NCI-H82 treated with DMSO at 0.1 percent for 48 hours (cell line): ENCODE data around the gene SRBD1.

Experiments
- DNase-seq: peaks from one replicate; lab custom pipeline; 2025; ENCODE audit not compliant: unreplicated experiment; lab: John Stamatoyannopoulos, UW

The SRBD1 gene

DNA sequence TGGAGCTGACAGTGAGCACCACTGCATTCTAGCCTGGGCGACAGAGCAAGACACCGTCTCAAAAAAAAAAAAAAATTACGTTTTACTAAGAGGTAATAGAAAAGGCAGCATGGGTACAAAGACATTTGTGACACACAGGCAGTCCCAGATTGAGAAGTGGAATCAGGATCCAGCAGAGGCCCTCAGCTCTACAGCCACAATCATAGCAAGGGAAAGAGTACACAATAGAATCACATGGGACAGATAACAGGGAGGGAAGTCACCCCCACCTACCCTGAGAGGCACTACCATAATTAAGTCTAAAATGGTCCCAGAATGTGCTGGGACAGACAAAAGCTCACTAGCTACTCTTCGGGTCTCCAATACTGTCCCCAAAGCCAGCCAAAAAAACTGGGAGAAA, 12.5 kb downstream of the SRBD1 start:
- DNase-seq = no peak

DNA sequence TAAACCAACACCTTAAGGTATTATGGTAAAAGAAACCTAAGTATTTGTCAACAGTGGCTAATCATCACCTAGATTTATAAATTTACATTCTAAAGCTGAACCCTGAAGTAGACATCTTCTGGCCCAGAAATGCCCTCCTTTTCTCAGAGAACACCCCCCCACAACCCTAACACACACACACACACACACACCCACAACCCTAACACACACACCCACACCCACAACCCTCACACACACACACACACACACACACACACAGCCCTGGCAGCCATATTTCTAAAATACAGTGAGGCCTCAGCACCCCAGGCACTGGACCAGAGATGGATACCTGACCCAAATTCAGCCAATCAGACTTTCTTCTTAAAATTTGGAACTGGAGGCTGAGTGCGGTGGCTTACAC, 14.3 kb downstream of the SRBD1 start:
- DNase-seq = no peak

DNA sequence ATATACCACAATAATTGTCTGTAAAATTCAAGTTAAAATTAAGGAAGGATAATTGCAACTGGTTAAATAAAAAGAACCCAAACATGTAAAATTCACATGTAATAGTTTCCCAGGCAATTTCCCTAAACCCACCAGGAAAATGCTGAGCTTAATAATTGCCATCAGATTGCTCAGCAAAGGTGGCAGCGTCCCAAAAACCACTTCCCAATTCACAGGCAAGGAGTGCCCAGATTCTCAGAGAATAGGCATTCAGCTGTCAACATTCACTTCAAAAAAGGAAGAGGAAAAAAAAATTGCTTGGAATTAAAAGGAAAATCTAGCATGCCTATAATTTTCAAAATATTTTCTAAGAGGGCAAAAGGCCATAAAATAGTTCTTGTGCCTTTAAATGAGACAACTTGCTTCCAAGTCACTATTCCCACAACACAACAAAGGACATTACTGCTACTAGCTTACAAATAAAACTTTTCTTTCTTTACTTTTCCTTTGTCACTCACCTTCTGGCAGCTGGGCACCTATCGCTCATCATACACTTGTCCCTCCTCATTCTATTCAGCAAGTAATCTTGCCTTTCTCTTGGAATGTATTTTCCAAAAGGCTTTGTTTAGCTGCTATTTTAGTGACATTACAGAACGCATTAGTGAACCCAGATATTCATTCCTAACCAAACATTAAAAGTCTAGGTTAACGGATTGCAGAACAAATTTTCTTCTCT, 15.2 kb downstream of the SRBD1 start:
- DNase-seq = no peak

DNA sequence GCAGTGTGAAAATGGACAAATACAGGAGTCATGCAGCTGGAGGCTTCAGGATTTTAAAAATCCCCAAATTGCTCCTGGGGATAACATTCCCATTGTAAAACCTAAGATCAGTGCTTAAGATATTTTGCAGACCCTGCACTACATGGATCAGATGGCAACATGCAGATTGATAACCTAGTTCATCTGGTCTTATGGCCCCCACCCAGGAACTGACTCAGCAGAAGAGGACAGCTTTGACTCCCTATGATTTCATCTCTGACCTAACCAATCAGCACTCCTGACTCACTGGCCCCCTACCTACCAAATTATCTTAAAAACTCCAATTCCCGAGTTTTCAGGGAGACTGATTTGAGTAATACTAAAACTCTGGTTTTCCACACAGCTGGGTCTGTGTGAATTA, 20.0 kb downstream of the SRBD1 start:
- no peak for DNase-seq

DNA sequence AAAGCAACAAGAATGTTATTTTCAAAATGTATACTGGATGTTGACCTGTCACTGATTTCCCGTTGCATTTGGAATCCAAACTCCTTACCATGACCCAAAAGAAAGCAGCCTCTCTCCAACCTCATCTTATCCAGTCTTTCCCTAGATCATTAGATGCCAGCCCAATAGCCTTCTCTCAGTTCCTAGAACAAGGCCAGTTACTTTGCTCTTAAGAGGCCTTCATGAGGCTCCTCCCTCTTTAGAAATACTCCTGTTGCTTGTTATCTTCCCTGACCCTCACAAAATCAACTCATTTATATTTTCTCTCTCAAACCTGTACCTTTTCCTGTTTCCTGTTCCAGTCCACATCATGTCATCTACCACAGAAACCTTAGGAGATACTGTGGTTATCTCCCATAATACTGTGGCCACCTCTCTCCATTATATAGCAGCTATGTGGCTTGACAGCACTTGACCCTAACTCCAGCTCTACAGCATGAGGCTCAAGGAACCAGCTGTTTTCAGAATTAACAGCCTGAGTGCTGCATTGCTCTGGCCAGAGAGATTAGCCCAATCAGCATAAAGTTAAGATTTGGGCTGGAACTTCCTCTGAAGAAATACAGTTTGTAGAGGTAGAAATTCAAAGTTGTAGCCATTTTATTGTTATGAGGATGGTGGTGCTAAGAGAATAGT, 22.8 kb downstream of the SRBD1 start:
- DNase-seq = no peak

DNA sequence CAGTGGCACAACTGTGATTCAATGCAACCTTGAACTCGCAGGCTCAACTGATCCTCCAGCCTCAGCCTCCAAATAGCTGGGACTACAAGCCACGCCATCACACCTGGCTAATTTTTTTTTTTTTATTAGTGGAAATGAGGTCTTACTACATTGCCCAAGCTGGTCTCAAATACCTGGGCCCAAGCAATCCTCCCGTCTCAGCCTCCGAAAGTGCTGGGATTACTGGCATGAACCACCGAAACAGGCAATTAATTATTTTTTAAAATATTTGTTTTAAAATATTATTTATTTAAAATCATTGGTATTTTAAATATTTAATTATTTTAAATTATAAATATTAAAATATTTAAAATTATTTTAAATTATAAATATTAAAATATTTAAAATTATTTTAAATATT, 24.5 kb downstream of the SRBD1 start:
- no peak for DNase-seq

DNA sequence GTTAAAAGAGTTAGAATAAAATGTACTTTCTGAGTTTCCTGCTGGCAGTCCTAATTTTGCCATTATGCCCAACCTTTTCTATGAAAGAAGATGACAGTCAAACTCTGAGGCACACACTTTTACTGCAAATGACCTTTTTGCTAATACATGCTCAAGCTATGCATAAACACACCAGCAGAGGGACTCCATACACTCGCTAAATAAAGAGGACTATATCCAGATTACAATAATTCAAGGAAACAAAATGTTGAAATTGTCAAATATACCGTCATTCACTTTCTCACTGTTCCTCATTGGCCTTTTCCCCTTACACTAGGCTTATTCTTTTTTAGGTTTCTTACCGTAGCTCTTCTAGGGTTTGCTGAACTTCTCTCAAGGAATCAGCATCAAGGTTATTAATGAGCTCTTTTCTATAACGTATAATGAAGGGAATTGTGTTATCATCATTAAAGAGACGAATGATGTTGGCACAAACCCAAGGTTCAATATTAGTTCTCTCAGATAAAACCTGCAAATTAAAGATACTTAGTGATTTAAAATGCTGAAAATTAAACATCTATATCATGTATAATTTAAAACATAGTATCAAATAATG, 25.7 kb downstream of the SRBD1 start:
- DNase-seq = no peak

DNA sequence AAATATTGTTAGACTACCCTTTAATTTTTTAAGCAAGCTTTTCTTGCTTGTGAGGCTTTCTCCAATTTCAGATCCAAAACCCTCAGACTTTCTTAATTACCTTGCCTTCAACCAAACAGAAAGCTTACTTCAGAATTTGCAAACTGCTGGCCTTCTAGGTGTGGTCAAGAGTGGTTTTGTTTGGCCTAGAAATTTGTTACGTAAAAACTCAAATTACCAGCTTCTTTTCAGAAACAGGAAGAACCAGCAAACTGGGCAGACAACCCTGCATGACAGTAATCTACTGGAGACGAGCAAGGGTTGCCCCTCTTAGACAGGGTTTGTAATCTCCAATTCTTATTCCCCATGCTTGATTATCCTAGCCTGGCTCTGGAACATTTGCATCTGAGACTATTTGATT, 27.1 kb downstream of the SRBD1 start:
- DNase-seq = no peak

DNA sequence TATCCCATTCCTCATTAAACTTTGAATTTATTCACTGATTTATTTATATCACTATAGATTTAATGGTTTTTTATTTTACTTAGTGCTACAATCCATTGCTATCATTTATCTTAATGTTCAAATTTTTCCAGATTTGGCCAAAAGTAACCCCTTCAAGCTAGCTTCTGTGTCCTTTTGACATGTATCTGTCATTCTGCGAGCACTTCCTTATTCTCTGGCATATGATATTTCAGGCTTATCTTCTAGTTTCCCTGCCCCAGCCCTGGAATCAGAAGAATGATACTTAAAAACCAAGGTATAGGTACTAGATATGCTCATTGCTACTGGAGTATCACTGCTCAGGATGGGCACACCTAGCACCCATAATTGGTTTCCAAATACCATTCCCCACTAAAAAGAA, 28.5 kb downstream of the SRBD1 start:
- DNase-seq = no peak

DNA sequence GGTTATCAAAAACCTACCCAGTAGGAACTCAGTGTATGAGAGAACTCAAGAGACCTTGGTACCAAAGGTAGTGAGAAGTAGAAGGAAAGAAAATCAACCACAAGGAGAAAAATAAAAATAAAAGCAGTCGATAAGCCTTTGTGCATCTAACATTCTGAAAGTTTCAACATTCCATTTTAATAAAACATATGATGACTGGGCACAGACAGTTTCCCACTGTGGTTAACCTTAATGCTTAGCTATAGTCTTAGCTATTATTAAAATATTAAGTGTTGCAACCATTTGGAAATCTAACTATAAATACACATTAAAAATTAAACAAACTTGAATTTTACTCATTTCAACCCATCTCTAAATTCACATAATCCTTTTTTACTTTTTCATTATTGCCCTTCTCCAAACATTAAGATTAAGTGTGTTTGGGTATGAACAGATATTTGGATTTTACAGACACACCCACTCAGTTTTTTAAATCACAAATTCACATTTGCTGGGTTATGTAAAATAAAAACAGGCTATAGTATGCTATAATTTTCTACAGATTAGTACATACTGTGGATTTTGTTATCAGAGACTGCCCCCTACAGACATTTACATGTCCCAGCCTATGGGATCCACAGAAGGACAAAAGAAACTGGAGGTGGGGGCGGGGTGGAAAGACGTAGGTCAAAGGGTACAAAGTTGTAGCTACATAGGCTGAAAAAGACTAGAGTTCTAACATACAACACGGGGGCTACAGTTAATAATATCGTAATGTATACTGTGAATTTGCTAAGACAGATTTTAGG, 32.8 kb downstream of the SRBD1 start:
- no peak for DNase-seq

DNA sequence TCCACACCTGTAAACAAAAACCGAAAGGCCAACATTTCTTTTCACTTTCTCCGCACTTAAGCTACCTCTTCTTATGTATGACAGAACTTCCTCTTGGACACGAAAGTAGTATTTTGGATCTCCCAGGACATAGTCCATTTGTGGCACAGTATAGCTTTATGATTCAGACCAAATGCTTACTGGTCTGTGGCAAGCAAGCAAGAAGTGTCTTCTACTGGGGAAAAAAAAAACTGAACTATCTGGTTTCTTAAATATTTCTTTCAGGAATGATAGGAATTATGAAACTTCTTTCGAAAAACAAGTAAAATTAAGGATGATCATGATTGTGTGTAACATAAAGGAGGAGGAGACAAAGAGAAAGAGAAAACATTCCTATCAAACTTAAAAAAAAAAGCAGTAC, 33.6 kb downstream of the SRBD1 start:
- DNase-seq = no peak

DNA sequence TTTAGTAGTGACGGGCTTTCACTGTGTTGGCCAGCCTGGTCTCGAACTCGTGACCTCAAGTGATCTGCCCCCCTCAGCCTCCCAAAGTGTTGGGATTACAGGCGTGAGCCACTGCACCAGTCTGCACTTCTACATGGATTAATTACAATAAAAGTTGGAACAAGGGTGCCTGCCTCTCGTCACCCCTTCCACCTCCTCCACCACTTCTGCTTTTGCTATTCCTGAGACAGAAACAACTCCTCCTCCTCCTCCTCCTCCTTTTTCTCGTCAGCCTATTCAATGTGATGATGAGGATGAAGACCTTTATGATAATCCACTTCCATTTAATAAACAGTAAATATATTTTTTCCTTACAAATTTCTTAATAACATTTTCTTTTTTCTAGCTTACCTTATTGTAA, 35.2 kb downstream of the SRBD1 start:
- DNase-seq = no peak

DNA sequence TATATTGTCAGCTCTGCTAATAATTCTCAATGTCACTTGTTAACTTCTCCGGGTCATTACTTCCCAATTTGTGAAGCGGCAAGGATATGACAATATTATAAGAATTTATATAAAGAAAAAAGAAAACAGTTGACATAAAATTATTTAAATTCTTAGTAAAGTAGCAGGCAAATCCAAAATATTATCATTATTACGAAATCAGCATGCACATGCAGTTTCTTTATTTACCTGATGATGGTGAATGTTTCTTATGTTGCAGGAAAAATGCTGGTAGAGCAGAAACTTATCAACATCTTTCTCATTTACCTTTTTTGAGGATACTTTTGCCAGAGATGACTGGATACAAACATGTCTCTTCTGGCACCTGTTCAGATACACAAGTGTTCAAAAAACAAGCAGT, 38.1 kb downstream of the SRBD1 start:
- DNase-seq = no peak

DNA sequence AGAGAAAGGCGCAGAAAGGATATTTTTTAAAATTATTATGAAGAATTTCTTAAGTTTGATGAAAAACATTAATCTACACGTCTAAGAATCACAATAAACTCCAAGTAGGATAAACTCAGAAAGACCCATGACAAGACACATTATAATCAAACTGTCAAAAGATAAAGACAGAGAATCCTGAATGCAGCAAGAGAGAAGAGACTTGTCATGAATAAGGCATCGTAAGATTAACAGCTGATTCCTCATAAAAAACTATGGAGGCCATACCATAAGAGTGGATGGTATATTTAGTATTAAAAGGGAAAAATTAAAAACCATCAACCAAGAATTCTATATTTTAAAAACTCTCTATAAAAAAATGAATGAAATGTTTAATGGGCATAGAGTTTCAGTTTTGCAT, 39.1 kb downstream of the SRBD1 start:
- DNase-seq = no peak

DNA sequence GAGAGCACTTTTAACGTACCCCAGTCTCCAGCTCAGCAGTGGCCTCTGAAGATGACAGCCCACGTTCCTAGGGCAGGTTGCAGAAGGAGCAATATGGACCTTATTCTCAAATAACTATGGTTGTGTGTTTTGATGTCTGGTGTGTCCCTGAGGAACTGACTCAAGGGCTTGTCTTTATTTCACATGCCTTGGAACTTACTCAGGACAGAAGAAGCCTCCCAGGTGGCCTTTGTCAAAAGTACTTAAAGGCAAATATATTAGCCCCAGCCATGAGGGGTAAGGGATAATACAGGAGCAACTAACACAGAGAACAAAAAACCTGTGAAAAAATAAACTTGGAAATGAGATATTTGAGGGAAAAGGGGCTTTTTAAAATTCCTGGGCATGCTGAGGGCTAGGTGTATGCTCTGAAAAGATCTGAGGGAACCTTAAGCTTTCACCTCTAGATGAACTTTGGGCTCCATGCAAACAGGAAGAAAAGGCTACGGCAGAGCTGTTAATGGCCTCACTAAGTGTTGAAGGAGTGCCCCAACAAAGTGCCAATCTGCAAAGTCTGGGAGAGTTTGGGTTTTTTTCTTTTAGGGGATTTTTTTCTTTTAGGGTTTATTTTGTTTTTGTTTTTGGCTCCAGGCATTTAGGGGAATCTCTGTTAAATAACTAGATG, 40.3 kb downstream of the SRBD1 start:
- no peak for DNase-seq

DNA sequence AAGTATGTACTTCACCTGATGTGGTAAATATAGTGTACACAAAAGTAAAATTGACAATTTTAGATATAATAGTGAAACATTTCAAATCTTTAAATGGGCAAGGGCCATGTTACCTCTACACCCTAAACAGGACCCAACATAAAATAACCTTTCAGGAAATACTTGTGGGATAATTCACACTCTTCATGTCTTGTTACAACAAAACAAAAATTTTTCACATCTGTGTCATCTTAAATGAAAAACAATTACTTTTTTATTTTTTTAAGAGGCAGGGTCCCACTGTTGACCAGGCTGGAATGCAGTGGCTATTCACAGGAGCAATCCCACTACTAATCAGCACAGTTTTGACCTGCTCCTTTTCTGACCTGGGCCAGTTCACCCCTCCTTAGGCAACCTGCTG, 42.1 kb downstream of the SRBD1 start:
- no peak for DNase-seq

DNA sequence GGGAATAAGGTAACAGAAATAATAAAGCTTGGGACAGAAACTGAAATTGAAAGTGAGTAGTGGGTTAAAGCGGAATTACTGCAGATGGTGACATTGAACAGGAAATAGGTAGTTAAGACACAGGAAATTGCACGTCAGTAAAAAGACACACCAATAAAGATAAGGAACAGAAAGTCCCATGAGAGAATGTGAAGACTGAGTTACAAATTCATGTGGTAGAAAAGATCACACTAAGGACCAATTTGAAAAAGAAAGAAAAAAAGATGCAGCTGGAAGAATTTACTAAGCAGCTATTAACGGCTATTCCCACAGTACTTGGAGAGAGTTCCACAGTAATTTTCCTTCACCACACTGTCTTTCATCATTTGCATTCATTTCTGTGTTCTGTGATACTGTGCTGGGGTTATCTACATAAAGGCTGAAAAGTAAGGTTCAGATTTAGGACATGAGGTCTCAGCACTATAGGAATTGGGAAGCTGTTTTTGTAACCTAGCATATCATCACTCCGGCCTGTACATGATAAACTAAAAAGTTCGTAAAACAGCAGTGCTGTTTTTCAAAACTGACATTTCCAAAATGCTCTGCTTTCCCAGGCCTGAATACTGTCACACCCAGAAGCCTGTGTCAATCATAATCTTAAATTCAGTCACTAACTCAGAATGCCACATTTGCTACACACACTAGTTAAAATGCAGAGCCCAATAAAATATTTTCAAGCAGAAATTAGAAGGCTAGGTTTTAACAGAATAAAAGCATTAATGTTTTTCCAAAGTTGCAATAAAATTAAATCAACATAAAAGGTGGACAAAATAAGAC, 42.9 kb downstream of the SRBD1 start:
- no peak for DNase-seq

DNA sequence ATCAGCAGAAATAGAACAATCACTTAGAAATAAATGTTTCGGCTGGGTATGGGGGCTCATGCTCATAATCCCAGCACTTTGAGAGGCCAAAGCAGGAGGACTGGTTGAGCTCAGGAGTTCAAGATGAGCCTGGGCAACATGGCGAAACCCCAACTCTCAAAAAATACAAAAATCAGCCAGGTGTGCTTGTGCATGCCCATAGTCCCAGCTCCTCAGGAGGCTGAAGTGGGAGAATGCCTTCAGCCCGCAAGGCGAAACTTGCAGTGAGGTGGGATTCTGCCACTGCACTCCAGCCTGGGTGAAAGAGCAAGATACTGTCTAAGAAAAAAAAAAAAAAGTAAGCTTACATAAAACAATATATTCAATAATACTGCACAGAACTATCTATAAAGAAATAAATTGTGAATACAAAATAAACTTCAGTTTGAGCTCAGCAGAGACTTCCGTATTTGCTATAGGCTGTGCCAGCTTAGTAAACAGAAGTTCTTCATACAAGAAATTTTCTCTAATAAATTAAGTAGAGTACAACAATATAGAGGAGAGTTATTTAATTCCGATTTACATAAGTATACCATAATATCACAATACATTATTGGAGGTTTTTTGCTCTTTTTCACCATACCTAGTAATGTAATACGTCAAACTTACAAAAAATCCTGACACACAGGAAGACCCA, 43.6 kb downstream of the SRBD1 start:
- no peak for DNase-seq

DNA sequence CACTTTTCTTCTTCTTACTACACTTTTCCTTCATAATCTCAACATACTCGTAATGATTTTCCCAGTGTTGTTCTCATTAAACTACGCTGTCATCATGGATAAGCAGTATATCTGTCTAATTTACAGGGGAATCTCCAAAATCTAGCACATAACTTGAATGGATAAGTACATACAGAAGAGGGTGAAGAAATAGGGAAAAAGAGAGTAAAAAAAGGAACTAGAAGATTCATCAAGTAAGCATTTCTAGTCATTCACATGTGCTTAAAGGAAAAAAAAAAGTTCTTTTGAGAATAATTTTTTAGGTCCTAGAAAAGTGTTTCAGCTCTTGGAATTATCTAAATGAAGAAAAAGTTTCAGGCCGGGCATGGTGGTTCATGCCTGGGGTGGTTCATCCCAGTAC, 51.6 kb downstream of the SRBD1 start:
- DNase-seq = no peak

DNA sequence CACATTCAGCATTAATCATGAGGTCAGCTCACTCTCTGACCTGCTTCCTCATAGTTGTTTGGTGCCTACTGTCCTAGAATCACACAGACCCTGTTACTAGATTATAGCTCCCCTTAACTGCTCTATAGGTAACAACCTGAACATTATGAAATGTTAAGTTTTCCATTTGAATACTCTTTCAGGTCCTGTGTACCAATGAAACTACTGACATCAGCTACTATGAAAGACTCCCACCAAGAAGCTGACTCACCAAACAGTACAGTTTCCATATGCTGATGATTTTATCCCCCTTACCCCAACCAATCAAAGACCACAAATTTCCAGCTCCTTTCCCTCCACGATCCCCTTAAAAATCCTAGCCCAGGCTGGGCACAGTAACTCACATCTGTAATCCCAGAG, 56.3 kb downstream of the SRBD1 start:
- DNase-seq = no peak
